Activated CD4-positive, alpha-beta T cell treated with anti-CD3 and anti-CD28 coated beads, Interleukin-2, Interleukin-4, amounts not matched to agents 100 ng/mL and 50 ng/mL, durations not matched to agents 16 hours and 8 hours (primary cell): ENCODE data around the gene DOCK2.
"Not testable (repeated sequence)": the region's sequence is repeated elsewhere in the genome, so short reads cannot be mapped to it uniquely, and the experiment has no call there.

Source experiments
- DNase-seq: peaks from one replicate; pipeline ENCODE4 v3.0.0-alpha.2; 2020; ENCODE audit warnings: low spot score

Gene DOCK2

GRCh38 chr5:169719360-169720314, 82.6 kb downstream of the DOCK2 start:
- DNase-seq: peak; percentile 44

GRCh38 chr5:169721771-169722170, 84.7 kb downstream of the DOCK2 start:
- DNase-seq: no peak

GRCh38 chr5:169723103-169723831, 86.2 kb downstream of the DOCK2 start:
- DNase-seq: no peak

GRCh38 chr5:169724303-169725087, 87.4 kb downstream of the DOCK2 start:
- no peak for DNase-seq

GRCh38 chr5:169725665-169726064, 88.6 kb downstream of the DOCK2 start:
- not testable (repeated sequence) for DNase-seq

- no peak for DNase-seq
These were observed 91.3 kb downstream of the DOCK2 start for GRCh38 chr5:169728418-169728817.

GRCh38 chr5:169731221-169731620, 94.1 kb downstream of the DOCK2 start:
- DNase-seq: no peak

- DNase-seq: no peak
These were observed 95.8 kb downstream of the DOCK2 start for GRCh38 chr5:169732841-169733240.

- no peak for DNase-seq
These were observed 98.8 kb downstream of the DOCK2 start for GRCh38 chr5:169735913-169736312.

GRCh38 chr5:169736653-169737052, 99.6 kb downstream of the DOCK2 start:
- DNase-seq: no peak

- DNase-seq: no peak
These were observed 103.4 kb downstream of the DOCK2 start for GRCh38 chr5:169740435-169740834.

- DNase-seq: no peak
These were observed 105.8 kb downstream of the DOCK2 start for GRCh38 chr5:169742771-169743296.

- no peak for DNase-seq
These were observed 107.3 kb downstream of the DOCK2 start for GRCh38 chr5:169744336-169744735.

GRCh38 chr5:169745441-169746146, 108.5 kb downstream of the DOCK2 start:
- no peak for DNase-seq

GRCh38 chr5:169746147-169746694, 109.1 kb downstream of the DOCK2 start:
- DNase-seq: no peak

- DNase-seq: no peak
These were observed 111.1 kb downstream of the DOCK2 start for GRCh38 chr5:169748174-169748573.

GRCh38 chr5:169749295-169749694, 112.2 kb downstream of the DOCK2 start:
- no peak for DNase-seq

GRCh38 chr5:169751490-169751889, 114.4 kb downstream of the DOCK2 start:
- DNase-seq: no peak

GRCh38 chr5:169752566-169752965, 115.5 kb downstream of the DOCK2 start:
- not testable (repeated sequence) for DNase-seq

- no peak for DNase-seq
These were observed 116.7 kb downstream of the DOCK2 start for GRCh38 chr5:169753795-169754194.

GRCh38 chr5:169754737-169755136, 117.7 kb downstream of the DOCK2 start:
- DNase-seq: no peak
